ENCODE data around the gene CBX8. TPM values are rescaled to one million over a fixed set of nuclear protein-coding genes. Genes with fewer than 3 reads are reported as not detected.

The CBX8 gene
- total RNA-seq, 1 experiment from 2014 or later: 11.3 TPM

GRCh38 chr17:79785017-79785899 lies 11.6 kb downstream of the CBX8 start:
- DNase-seq: no peak
- Histone ChIP-seq H3K79me2 (ENCODE audit: low read length) (peaks cover 12% of the 10 kb centered on the region), H3K27me3 (ENCODE audit: low read length) (peaks cover 3% of the 10 kb centered on the region; the same call in 1 of the 2 replicates), H3K4me1 (ENCODE audit: insufficient read depth, low read length) (peaks cover 5% of the 10 kb centered on the region), H2AFZ (ENCODE audit: low read length) (no peak overlapping the region), H3K36me3 (ENCODE audit: low read depth, low read length) (peaks cover 32% of the 10 kb centered on the region; the same call in 1 of the 2 replicates), H3K9me3 (ENCODE audit: low read length) (no peaks in the 10 kb centered on the region), H3K9me2 (replicated peaks; ENCODE audit: low read length) (no peaks in the 10 kb centered on the region), H3K4me3 (ENCODE audit: low read length) (no peak overlapping the region), H4K20me1 (ENCODE audit: low read length) (no peaks in the 10 kb centered on the region; the same call in 1 of the 2 replicates), H3K4me2 (ENCODE audit: low read length) (no peak overlapping the region), H3F3A (ENCODE audit: low read length, unreplicated experiment) (peaks cover 3% of the 10 kb centered on the region), H3K9ac (ENCODE audit: low read length) (no peak overlapping the region), H3K27ac (ENCODE audit: low read length) (no peak overlapping the region)
- ChIA-PET CTCF (no interaction called here), POLR2A (ENCODE audit: unreplicated experiment) (no interaction called here)
- no peak for ATAC-seq
- intact Hi-C loops (cut with micrococcal nuclease): no loop called here
- TF ChIP-seq EZH2phosphoT487 (IDR thresholded peaks at IDR 0.05; ENCODE audit: borderline replicate concordance, low read length) (no peak), EZH2 (IDR thresholded peaks at IDR 0.05; ENCODE audit: low read length, unreplicated experiment) (no peak)
- TF ChIP-seq, protein P1, sequence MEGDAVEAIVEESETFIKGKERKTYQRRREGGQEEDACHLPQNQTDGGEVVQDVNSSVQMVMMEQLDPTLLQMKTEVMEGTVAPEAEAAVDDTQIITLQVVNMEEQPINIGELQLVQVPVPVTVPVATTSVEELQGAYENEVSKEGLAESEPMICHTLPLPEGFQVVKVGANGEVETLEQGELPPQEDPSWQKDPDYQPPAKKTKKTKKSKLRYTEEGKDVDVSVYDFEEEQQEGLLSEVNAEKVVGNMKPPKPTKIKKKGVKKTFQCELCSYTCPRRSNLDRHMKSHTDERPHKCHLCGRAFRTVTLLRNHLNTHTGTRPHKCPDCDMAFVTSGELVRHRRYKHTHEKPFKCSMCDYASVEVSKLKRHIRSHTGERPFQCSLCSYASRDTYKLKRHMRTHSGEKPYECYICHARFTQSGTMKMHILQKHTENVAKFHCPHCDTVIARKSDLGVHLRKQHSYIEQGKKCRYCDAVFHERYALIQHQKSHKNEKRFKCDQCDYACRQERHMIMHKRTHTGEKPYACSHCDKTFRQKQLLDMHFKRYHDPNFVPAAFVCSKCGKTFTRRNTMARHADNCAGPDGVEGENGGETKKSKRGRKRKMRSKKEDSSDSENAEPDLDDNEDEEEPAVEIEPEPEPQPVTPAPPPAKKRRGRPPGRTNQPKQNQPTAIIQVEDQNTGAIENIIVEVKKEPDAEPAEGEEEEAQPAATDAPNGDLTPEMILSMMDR (conservative IDR thresholded peaks at IDR 0.05; ENCODE audit: low read depth, low read length): no peak
- no TSS peak for BruUV-seq (replicated peaks)

DNA sequence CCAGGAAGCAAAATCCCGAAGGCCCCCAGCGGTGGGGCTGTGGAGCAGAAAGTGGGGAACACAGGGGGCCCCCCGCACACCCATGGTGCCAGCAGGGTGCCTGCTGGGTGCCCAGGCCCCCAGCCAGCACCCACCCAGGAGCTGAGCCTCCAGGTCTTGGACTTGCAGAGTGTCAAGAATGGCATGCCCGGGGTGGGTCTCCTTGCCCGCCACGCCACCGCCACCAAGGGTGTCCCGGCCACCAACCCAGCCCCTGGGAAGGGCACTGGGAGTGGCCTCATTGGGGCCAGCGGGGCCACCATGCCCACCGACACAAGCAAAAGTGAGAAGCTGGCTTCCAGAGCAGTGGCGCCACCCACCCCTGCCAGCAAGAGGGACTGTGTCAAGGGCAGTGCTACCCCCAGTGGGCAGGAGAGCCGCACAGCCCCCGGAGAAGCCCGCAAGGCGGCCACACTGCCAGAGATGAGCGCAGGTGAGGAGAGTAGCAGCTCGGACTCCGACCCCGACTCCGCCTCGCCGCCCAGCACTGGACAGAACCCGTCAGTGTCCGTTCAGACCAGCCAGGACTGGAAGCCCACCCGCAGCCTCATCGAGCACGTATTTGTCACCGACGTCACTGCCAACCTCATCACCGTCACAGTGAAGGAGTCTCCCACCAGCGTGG lies 12.4 kb downstream of the CBX8 start:
- H3K4me2 ChIP-seq (ENCODE audit: low read length): no peak overlapping the region
- POLR2A ChIA-PET (ENCODE audit: unreplicated experiment): no interaction called here
- H3K27me3 ChIP-seq (ENCODE audit: low read length): no peaks in the 10 kb centered on the region
- no peak overlapping the region for H2AFZ ChIP-seq (ENCODE audit: low read length)
- CTCF ChIA-PET: no interaction called here
- peaks cover 20% of the 10 kb centered on the region for H3K79me2 ChIP-seq (ENCODE audit: low read length)
- ATAC-seq (no peak), DNase-seq (no peak)
- no peaks in the 10 kb centered on the region for H3K9me2 ChIP-seq (replicated peaks; ENCODE audit: low read length)
- H4K20me1 ChIP-seq (ENCODE audit: low read length): peaks cover 3% of the 10 kb centered on the region; the same call in 1 of the 2 replicates
- peaks cover 3% of the 10 kb centered on the region for H3F3A ChIP-seq (ENCODE audit: low read length, unreplicated experiment)
- H3K4me3 ChIP-seq (ENCODE audit: low read length): no peak overlapping the region
- BruUV-seq (replicated peaks): no TSS peak
- H3K27ac ChIP-seq (ENCODE audit: low read length): no peak overlapping the region
- H3K36me3 ChIP-seq (ENCODE audit: low read depth, low read length): peaks cover 38% of the 10 kb centered on the region; the same call in 1 of the 2 replicates
- TF ChIP-seq, protein P1 (conservative IDR thresholded peaks at IDR 0.05; ENCODE audit: low read depth, low read length): no peak
- TF ChIP-seq EZH2phosphoT487 (IDR thresholded peaks at IDR 0.05; ENCODE audit: borderline replicate concordance, low read length): no peak
- TF ChIP-seq EZH2 (IDR thresholded peaks at IDR 0.05; ENCODE audit: low read length, unreplicated experiment): no peak
- peaks cover 7% of the 10 kb centered on the region for H3K4me1 ChIP-seq (ENCODE audit: insufficient read depth, low read length)
- H3K9ac ChIP-seq (ENCODE audit: low read length): no peak overlapping the region
- intact Hi-C loops (cut with micrococcal nuclease): no loop called here
- H3K9me3 ChIP-seq (ENCODE audit: low read length): no peaks in the 10 kb centered on the region
